Heart left ventricle (tissue), 16 donors: ENCODE results near the gene GNB1L. TPM values are rescaled to one million over a fixed set of nuclear protein-coding genes. Genes with fewer than 3 reads are reported as not detected.

Source experiments
- ATAC-seq, 4 donors: fragments of 200-7000 bp; cut with Tn5 transposase; one replicate each; pipeline ENCODE4 v1.9.1; 2020 to 2022; ENCODE audit warnings: moderate library complexity in 4 of 4, mild to moderate bottlenecking in 3 of 4, moderate number of reproducible peaks in 1 of 4
- DNase-seq, 5 donors: peaks; one replicate each; pipeline ENCODE4 v3.0.0-alpha.2; 2020
- H3K27ac ChIP-seq, 12 donors: fragments of 200-600 bp; sonication (generic) in 4 of 12; one replicate each; pipeline versions ENCODE4 v1.5.0 to v1.8.0; 2016 to 2022; ENCODE audit warnings: mild to moderate bottlenecking in 2 of 12
- H3K27me3 ChIP-seq, 9 donors: fragments of 200-600 bp; sonication (generic) in 2 of 9; one replicate each; pipeline versions ENCODE4 v1.5.1 to v1.8.0; 2016 to 2022; ENCODE audit warnings: mild to moderate bottlenecking in 3 of 9
- H3K36me3 ChIP-seq, 9 donors: fragments of 200-600 bp; sonication (generic) in 2 of 9; one replicate each; pipeline versions ENCODE4 v1.5.0 to v1.8.0; 2018 to 2022; ENCODE audit warnings: mild to moderate bottlenecking in 2 of 9
- H3K4me1 ChIP-seq, 12 donors: fragments of 200-600 bp; sonication (generic) in 4 of 12; one replicate each; pipeline versions ENCODE4 v1.5.0 to v1.8.0; 2016 to 2022; ENCODE audit warnings: mild to moderate bottlenecking in 3 of 12
- H3K4me3 ChIP-seq, 12 donors: fragments of 200-600 bp; sonication (generic) in 4 of 12; one replicate each; pipeline versions ENCODE4 v1.5.0 to v1.8.0; 2017 to 2022; ENCODE audit warnings: mild to moderate bottlenecking in 9 of 12, moderate library complexity in 4 of 12
- H3K9me3 ChIP-seq, 12 donors: fragments of 200-600 bp; sonication (generic) in 4 of 12; one replicate each; pipeline versions ENCODE4 v1.5.0 to v1.8.0; 2016 to 2022; ENCODE audit warnings: mild to moderate bottlenecking in 1 of 12
- CTCF ChIP-seq, 12 donors: fragments of 200-600 bp; sonication (generic) in 4 of 12; IDR thresholded peaks; one replicate each; pipeline versions ENCODE4 v1.5.0 to v1.8.0; 2018 to 2022; ENCODE audit warnings: antibody characterized with exemption in 12 of 12, mild to moderate bottlenecking in 5 of 12
- POLR2A ChIP-seq, 2 donors: fragments of 450-650 bp; IDR thresholded peaks; one replicate each; pipeline ENCODE4 v1.6.1; 2017; ENCODE audit warnings: antibody characterized with exemption in 2 of 2, mild to moderate bottlenecking in 2 of 2, moderate library complexity in 2 of 2
- WGBS, 4 donors: extraction: QIAGEN DNeasy Blood & Tissue Kit in 2 of 4; methylation state at CpG; one replicate each; pipeline versions ENCODE4 v1.1.5 to v1.1.7; 2013 to 2018; 5-methylcytosine and 5-hydroxymethylcytosine counted together
- intact Hi-C, 10 donors: fragments of 100-400 bp; cut with DNase I; formaldehyde crosslinking; loops; one replicate each; pipeline versions ENCODE4 v1.11.1 to v1.14.2; 2022
- polyA plus RNA-seq, 2 donors: library from polyadenylated mRNA; stranded (reverse); fragments of 200-250 nt; gene quantifications; one replicate each; pipeline ENCODE4 v1.2.3, GENCODE V29; 2013
- total RNA-seq, 9 donors: library from RNA; depleted of rRNA in 2 of 9; stranded (reverse); fragments of >200 nt in 2 of 9; fragmentation: NEBNext Ultra II Directional in 3 of 9; extraction: Animal tissue kit (Norgen Biotek cat#: 25700) in 3 of 9; gene quantifications; one replicate each; pipeline versions ENCODE4 v1.1.0 to v1.2.4, GENCODE V29; 2016 to 2023
- donor health status: ischemic (EF 13 %, LVEDD 7.1; RV severe dilation, severe dysfunction).
- donor health status: healthy with polysubstance abuse.
- donor health status: DM: no; HTN: yes; CAD: no.
- donor health status: DM: no; HTN: no; CAD: no.
- donor health status: ischemic (EF 25% LVEDD 6.9; RV normal size, moderate dysfunction).
- donor health status: ischemic (EF 25% LVEDD 5.7; RV mildly dilated, moderate dysfunction).
- donor health status: healthy.
- donor health status: DM: yes; HTN: yes; CAD: no.
- donor health status: ischemic (EF 35%, LVEDD 5.7; RV mildly dilated, moderate dysfunction).
- donor health status: nonischemic (EF 11% LVEDD 7.7; RV severe dilation, severe dysfunction).
- donor health status: DM: yes; HTN: yes; CAD: no.
- donor health status: PGD.
- donor health status: ischemic (EF 29% LVEDD 5.4; RV normal size, mild dysfunction).
- donor health status: nonischemic (EF 23%, LVEDD 6.1; RV moderate dilation, normal function).

Gene GNB1L
- total and polyA plus RNA-seq, 11 donors, result 1.6 to 9.2 (median 2.4) TPM

DNA sequence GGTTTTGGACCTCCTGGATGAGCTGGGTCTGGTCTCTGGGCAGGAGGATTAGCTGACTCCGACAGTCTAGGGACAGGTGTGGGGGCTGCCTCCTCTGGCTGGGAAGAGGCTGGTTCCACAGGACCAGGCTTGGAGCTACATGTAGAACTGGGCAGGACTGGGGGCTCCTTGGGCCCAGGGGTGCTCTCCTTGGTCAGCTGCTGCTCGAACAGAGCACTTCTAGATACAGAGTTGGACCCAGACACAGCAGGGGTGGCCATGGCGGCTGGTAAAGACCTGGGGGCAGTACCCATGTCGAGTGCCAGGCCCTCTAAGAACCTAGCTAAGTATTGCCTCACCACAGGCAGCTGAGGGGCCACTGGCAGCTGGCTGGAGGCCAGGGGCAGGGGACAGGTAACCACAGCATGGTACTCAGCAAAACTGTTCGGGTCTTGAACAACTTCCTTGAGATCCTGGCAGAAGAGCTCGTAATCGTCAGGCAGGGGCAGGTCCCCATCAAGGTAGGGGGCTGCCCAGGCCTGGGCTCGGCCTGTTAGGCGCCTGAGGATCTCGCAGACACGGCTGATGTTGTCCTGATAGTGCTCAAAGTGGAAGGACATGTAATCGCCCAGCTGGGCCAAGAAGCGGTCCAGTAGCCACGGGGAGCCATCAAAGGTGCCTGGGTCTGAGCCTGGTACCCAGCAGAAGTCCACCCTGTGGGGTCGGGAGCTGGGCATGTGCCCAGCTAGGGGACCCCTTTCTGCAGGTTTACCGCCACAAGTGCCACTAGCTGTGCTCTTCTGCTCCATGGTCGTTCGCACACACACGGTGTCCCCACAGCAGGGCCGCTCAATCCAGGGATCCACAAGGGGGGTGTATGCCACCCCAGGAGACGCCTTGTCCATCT, 3.1 kb downstream of the GNB1L start:
- 91 to 95% (median 94%) methylated on average over 12 to 21 of the region's 21 CpGs for WGBS, 4 donors
- H3K36me3 ChIP-seq, result peaks cover 0 to 31% (median 14%) of the 10 kb centered on the region in 9 donors
- no peak overlapping the region for H3K27ac ChIP-seq
- intact Hi-C loops, result loop anchor here in 3 of 10 donors (5.0 to 10.0 kb wide), 7 partner anchors 44 to 1757 kb away; partner anchors contain the start of genes COMT (in 1 of the 3), TBX1 (in 1 of the 3) and TXNRD2 (in 1 of the 3)
- H3K4me3 ChIP-seq, result no peak overlapping the region
- no peaks in the 10 kb centered on the region for H3K27me3 ChIP-seq
- DNase-seq (no peak), ATAC-seq (no peak)
- H3K9me3 ChIP-seq, result peaks cover 0 to 4% (median 0%) of the 10 kb centered on the region in 12 donors
- TF ChIP-seq CTCF (IDR thresholded peaks at IDR 0.05), result no peak
- H3K4me1 ChIP-seq, result peaks cover 0 to 32% (median 24%) of the 10 kb centered on the region in 12 donors

DNA sequence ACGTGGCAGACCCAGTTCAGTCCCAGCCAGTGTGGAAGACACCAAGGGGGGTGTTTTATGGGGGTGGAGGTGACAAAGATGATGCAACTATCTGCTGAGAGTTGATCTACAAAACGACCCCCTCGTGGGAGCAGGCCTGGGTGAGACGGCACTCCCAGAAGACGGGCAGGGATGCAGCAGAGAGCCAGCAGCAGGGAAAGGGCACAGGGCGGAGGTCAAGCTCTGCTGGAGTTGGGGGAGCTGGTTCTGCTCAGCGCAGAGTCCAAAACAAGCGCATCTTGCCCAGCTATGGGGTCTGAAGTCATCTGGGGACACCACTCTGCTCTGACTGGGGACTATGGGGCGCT, 3.9 kb downstream of the GNB1L start:
- intact Hi-C loops, result loop anchor here in 3 of 10 donors (5.0 to 10.0 kb wide), 7 partner anchors 43 to 1756 kb away; partner anchors contain the start of genes COMT (in 1 of the 3), TBX1 (in 1 of the 3) and TXNRD2 (in 1 of the 3)
- Histone ChIP-seq H3K36me3 (peaks cover 0 to 31% (median 14%) of the 10 kb centered on the region in 9 donors), H3K27ac (no peak overlapping the region), H3K27me3 (no peaks in the 10 kb centered on the region), H3K4me1 (peaks cover 0 to 25% (median 17%) of the 10 kb centered on the region in 12 donors), H3K9me3 (peaks cover 0 to 4% (median 0%) of the 10 kb centered on the region in 12 donors), H3K4me3 (no peak overlapping the region)
- no peak for DNase-seq
- no peak for TF ChIP-seq POLR2A (IDR thresholded peaks at IDR 0.05)
- no peak for TF ChIP-seq CTCF (IDR thresholded peaks at IDR 0.05)
- WGBS, 4 donors, result 86 to 90% (median 89%) methylated on average over 9 of the region's 9 CpGs
- ATAC-seq, result no peak

GRCh38 chr22:19849835-19850762, 4.6 kb downstream of the GNB1L start:
- Histone ChIP-seq H3K27me3 (no peaks in the 10 kb centered on the region), H3K36me3 (peaks cover 0 to 31% (median 14%) of the 10 kb centered on the region in 9 donors), H3K9me3 (peaks cover 0 to 4% (median 0%) of the 10 kb centered on the region in 12 donors), H3K27ac (no peak overlapping the region), H3K4me3 (no peak overlapping the region), H3K4me1 (peaks cover 0 to 25% (median 13%) of the 10 kb centered on the region in 12 donors)
- no peak for ATAC-seq
- 89 to 93% (median 92%) methylated on average over 9 of the region's 9 CpGs for WGBS, 4 donors
- no peak for DNase-seq
- intact Hi-C loops, result loop anchor here in 3 of 10 donors (5.0 to 10.0 kb wide), 7 partner anchors 43 to 1755 kb away; partner anchors contain the start of genes COMT (in 1 of the 3), TBX1 (in 1 of the 3) and TXNRD2 (in 1 of the 3)
- no peak for TF ChIP-seq CTCF (IDR thresholded peaks at IDR 0.05)
- no peak for TF ChIP-seq POLR2A (IDR thresholded peaks at IDR 0.05)
